ACC112 (cell line): ENCODE measurements around the gene SLC17A5.
"Not testable (repeated sequence)": the region's sequence is repeated elsewhere in the genome, so short reads cannot be mapped to it uniquely, and the experiment has no call there.

ENCODE experiments used
- H2AFZ ChIP-seq: fragments of 200-600 bp; sonication (generic); one replicate; pipeline ENCODE4 v1.6.0; 2017; ENCODE audit warnings: antibody characterized with exemption, low read length; ENCODE audit not compliant: unreplicated experiment
- H3K27ac ChIP-seq: fragments of 200-600 bp; sonication (generic); 2 replicates; pipeline ENCODE4 v1.5.1; 2014; ENCODE audit warnings: low read depth, mild to moderate bottlenecking, antibody characterized with exemption, low read length, moderate library complexity
- H3K27me3 ChIP-seq: fragments of 200-600 bp; sonication (generic); 2 replicates; pipeline ENCODE4 v1.6.1; 2014; ENCODE audit warnings: mild to moderate bottlenecking, antibody characterized with exemption, low read length, moderate library complexity, mixed read lengths; ENCODE audit not compliant: insufficient read depth
- H3K36me3 ChIP-seq: fragments of 200-600 bp; sonication (generic); 2 replicates; pipeline ENCODE4 v1.6.1; 2016; ENCODE audit warnings: mild to moderate bottlenecking, antibody characterized with exemption, low read length, moderate library complexity, mixed read lengths; ENCODE audit not compliant: insufficient read depth
- H3K4me1 ChIP-seq: fragments of 200-600 bp; sonication (generic); one replicate; pipeline ENCODE4 v1.6.1; 2016; ENCODE audit warnings: low read length, mixed read lengths; ENCODE audit not compliant: insufficient read depth, unreplicated experiment, control insufficient read depth
- H3K4me3 ChIP-seq: fragments of 200-600 bp; sonication (generic); 2 replicates; pipeline ENCODE4 v1.5.1; 2014; ENCODE audit warnings: mild to moderate bottlenecking, low read depth, low read length
- H3K79me2 ChIP-seq: fragments of 200-600 bp; sonication (generic); one replicate; pipeline ENCODE4 v1.6.0; 2016; ENCODE audit warnings: low read length; ENCODE audit not compliant: control insufficient read depth, unreplicated experiment, insufficient read depth

SLC17A5 gene

DNA sequence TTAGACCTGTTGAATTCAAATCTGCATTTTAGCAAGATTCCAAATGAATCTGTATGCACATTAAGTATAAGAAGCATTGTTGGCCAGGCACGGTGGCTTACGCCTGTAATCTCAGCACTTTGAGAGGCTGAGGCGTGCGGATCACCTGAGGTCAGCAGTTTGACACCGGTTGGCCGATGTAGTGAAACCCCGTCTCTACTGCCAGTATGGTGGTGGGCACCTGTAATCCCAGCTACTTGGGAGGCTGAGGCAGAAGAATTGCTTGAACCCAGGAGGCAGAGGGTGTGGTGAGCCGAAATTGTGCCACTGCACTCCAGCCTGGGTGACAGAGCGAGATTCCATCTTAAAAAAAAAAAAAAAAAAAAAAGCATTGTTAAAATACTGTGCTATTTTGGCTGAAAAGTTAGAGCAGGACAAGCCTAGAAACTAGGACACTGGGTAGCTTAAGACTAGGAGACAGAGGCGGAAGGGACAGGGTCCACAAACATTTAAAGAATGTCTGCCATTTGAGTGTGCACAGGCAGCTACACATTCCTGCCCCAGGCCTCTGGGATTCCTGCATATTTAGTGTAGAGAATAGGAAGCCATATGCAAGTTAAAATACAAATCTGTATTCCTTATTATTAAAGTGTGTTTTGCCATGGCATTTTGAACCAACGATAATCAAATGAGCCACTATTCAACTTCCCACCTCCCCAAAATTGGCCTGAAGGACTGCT, 87.9 kb downstream of the SLC17A5 start:
- no peak overlapping the region for H3K27ac ChIP-seq
- H3K27me3 ChIP-seq: no peaks in the 10 kb centered on the region
- H3K4me1 ChIP-seq: peaks cover 19% of the 10 kb centered on the region
- H2AFZ ChIP-seq: peak overlapping the region; percentile 92
- no peaks in the 10 kb centered on the region for H3K79me2 ChIP-seq
- H3K36me3 ChIP-seq: no peaks in the 10 kb centered on the region
- H3K4me3 ChIP-seq: no peak overlapping the region

GRCh38 chr6:73564578-73565345, 89.0 kb downstream of the SLC17A5 start:
- no peaks in the 10 kb centered on the region for H3K79me2 ChIP-seq
- no peaks in the 10 kb centered on the region for H3K36me3 ChIP-seq
- H3K4me3 ChIP-seq: no peak overlapping the region
- peaks cover 21% of the 10 kb centered on the region for H3K4me1 ChIP-seq
- H2AFZ ChIP-seq: peak overlapping the region; percentile 92
- H3K27ac ChIP-seq: no peak overlapping the region
- H3K27me3 ChIP-seq: no peaks in the 10 kb centered on the region

DNA sequence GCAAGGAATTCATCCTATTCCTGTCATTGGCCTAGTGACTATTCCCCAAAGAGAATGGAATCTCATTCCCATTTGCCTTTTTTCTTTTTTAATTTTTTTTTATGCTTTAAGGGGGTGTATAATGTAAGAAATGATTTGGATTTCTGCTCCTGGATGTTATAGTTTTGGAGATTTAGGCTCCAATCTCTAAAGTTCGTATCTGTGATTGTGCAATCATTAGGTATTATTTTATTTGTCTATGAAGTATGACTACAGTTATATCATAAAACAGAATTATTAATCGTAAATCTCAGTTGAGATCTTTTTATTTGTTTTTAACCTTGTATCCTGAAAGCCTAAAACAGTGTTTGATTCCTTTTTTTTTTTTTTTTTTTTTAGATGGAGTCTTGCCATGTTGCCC, 91.2 kb downstream of the SLC17A5 start:
- no peak overlapping the region for H2AFZ ChIP-seq
- H3K27ac ChIP-seq: no peak overlapping the region
- no peak overlapping the region for H3K4me3 ChIP-seq
- H3K36me3 ChIP-seq: no peaks in the 10 kb centered on the region
- no peaks in the 10 kb centered on the region for H3K79me2 ChIP-seq
- no peaks in the 10 kb centered on the region for H3K27me3 ChIP-seq
- peaks cover 19% of the 10 kb centered on the region for H3K4me1 ChIP-seq

GRCh38 chr6:73560853-73561407, 92.9 kb downstream of the SLC17A5 start:
- peaks cover 6% of the 10 kb centered on the region for H3K4me1 ChIP-seq
- no peaks in the 10 kb centered on the region for H3K79me2 ChIP-seq
- no peaks in the 10 kb centered on the region for H3K27me3 ChIP-seq
- H3K4me3 ChIP-seq: no peak overlapping the region
- H3K27ac ChIP-seq: no peak overlapping the region
- no peak overlapping the region for H2AFZ ChIP-seq
- no peaks in the 10 kb centered on the region for H3K36me3 ChIP-seq

- H3K79me2 ChIP-seq: no peaks in the 10 kb centered on the region
- no peaks in the 10 kb centered on the region for H3K27me3 ChIP-seq
- no peak overlapping the region for H3K27ac ChIP-seq
- H3K4me1 ChIP-seq: peaks cover 3% of the 10 kb centered on the region
- H2AFZ ChIP-seq: peak overlapping the region; percentile 38
- no peak overlapping the region for H3K4me3 ChIP-seq
- no peaks in the 10 kb centered on the region for H3K36me3 ChIP-seq
Observed at GRCh38 chr6:73560182-73560732, 93.5 kb downstream of the SLC17A5 start.

DNA sequence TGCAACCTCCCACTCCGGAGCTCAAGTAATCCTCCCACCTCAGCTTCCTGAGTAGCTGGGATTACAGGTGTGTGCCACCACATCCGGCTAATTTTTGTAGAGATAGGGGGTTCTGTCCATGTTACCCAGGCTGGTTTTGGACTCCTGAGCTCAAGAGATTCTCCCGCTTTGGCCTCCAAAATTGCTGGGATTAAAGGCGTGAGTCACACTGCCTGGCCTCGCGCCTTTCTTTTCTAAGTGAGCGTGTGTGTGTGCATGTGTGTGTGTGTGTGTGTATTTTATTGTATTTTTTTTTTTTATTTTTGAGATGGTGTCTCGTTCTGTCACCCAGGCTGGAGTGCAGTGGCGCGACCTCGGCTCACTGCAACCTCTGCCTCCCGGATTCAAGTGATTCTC, 94.4 kb downstream of the SLC17A5 start:
- H3K4me1 ChIP-seq: not testable (repeated sequence)

GRCh38 chr6:73558624-73559398, 95.0 kb downstream of the SLC17A5 start:
- Histone ChIP-seq H3K4me1 (peaks cover 3% of the 10 kb centered on the region), H2AFZ (no peak overlapping the region), H3K27ac (no peak overlapping the region), H3K4me3 (no peak overlapping the region), H3K27me3 (no peaks in the 10 kb centered on the region), H3K79me2 (no peaks in the 10 kb centered on the region), H3K36me3 (no peaks in the 10 kb centered on the region)

More for the DNA sequence above, 94.4 kb downstream of the SLC17A5 start:
- H3K79me2 ChIP-seq, H2AFZ ChIP-seq, H3K4me3 ChIP-seq, H3K27me3 ChIP-seq, H3K27ac ChIP-seq, H3K36me3 ChIP-seq: not testable (repeated sequence)

- no peaks in the 10 kb centered on the region for H3K27me3 ChIP-seq
- H3K36me3 ChIP-seq: no peaks in the 10 kb centered on the region
- H3K27ac ChIP-seq: no peak overlapping the region
- H3K4me3 ChIP-seq: no peak overlapping the region
- no peaks in the 10 kb centered on the region for H3K79me2 ChIP-seq
- H3K4me1 ChIP-seq: peaks cover 3% of the 10 kb centered on the region
- H2AFZ ChIP-seq: peak overlapping the region; percentile 12
Observed at GRCh38 chr6:73556836-73557235, 97.0 kb downstream of the SLC17A5 start.

GRCh38 chr6:73555380-73555949, 98.3 kb downstream of the SLC17A5 start:
- H3K36me3 ChIP-seq, H3K79me2 ChIP-seq, H3K27me3 ChIP-seq, H3K4me1 ChIP-seq, H3K27ac ChIP-seq, H3K4me3 ChIP-seq, H2AFZ ChIP-seq: not testable (repeated sequence)

- not testable (repeated sequence) for H3K36me3 ChIP-seq, H3K4me1 ChIP-seq, H2AFZ ChIP-seq, H3K27me3 ChIP-seq, H3K4me3 ChIP-seq, H3K27ac ChIP-seq, H3K79me2 ChIP-seq
Observed at GRCh38 chr6:73551115-73551514, 102.7 kb downstream of the SLC17A5 start.
